ENCODE results near the gene GJC2.

The GJC2 gene

GRCh38 chr1:228101994-228102790 lies 47.5 kb upstream of the GJC2 start:
- Histone ChIP-seq H3K4me3 (replicated peaks; ENCODE audit: insufficient read depth, low read length) (peak overlapping the region; percentile 90), H3K27ac (replicated peaks) (peak overlapping the region; percentile 62), H3K27me3 (ENCODE audit: insufficient read depth, poor library complexity, severe bottlenecking) (no peaks in the 10 kb centered on the region)
- DNase-seq (ENCODE audit: low read depth in 1 of 2, low spot score in 1 of 2): peak in 1 of 2 experiments; percentile 55
- TF ChIP-seq POLR2AphosphoS5 (IDR thresholded peaks at IDR 0.05; ENCODE audit: low read depth): peak; percentile 54; the same call in 1 of the 2 replicates
- TF ChIP-seq SPI1 (IDR thresholded peaks at IDR 0.05; ENCODE audit: borderline replicate concordance, low read depth): no peak

GRCh38 chr1:228102791-228103620 lies 46.7 kb upstream of the GJC2 start, which contains the start of gene C1orf35:
Gene C1orf35, minus strand, starts transcription at chr1:228103325. Its CDS starts 98 bp downstream, at chr1:228103227.
- peak; percentile 89 to 95 for DNase-seq (ENCODE audit: low read depth in 1 of 2, low spot score in 1 of 2)
- Histone ChIP-seq H3K27ac (replicated peaks) (peak within 1 kb of the TSS; percentile 83), H3K4me3 (replicated peaks; ENCODE audit: insufficient read depth, low read length) (peak within 1 kb of the TSS; percentile 90), H3K27me3 (ENCODE audit: insufficient read depth, poor library complexity, severe bottlenecking) (no peaks in the 10 kb centered on the region)
- no peak for TF ChIP-seq REST (IDR thresholded peaks at IDR 0.05; ENCODE audit: insufficient replicate concordance, low read depth)
- no peak for TF ChIP-seq GABPA (IDR thresholded peaks at IDR 0.05; ENCODE audit: low read depth)
- no peak; the same call in 1 of the 2 replicates for TF ChIP-seq POLR2AphosphoS5 (IDR thresholded peaks at IDR 0.05; ENCODE audit: low read depth)
- TF ChIP-seq CTCF (IDR thresholded peaks at IDR 0.05; ENCODE audit: insufficient read depth, low read length): no peak
- peak; percentile 20; the same call in 1 of the 2 replicates for TF ChIP-seq SPI1 (IDR thresholded peaks at IDR 0.05; ENCODE audit: borderline replicate concordance, low read depth)

GRCh38 chr1:228104526-228105269 lies 45.0 kb upstream of the GJC2 start:
- peak overlapping the region; percentile 83 for H3K27ac ChIP-seq (replicated peaks)

More at GRCh38 chr1:228104526-228105269, 45.0 kb upstream of the GJC2 start:
- no peak overlapping the region for H3K4me3 ChIP-seq (replicated peaks; ENCODE audit: insufficient read depth, low read length)
- TF ChIP-seq POLR2AphosphoS5 (IDR thresholded peaks at IDR 0.05; ENCODE audit: low read depth) (no peak), REST (IDR thresholded peaks at IDR 0.05; ENCODE audit: insufficient replicate concordance, low read depth) (no peak), CTCF (IDR thresholded peaks at IDR 0.05; ENCODE audit: insufficient read depth, low read length) (no peak), GABPA (IDR thresholded peaks at IDR 0.05; ENCODE audit: low read depth) (no peak), SPI1 (IDR thresholded peaks at IDR 0.05; ENCODE audit: borderline replicate concordance, low read depth) (no peak)
- H3K27me3 ChIP-seq (ENCODE audit: insufficient read depth, poor library complexity, severe bottlenecking): no peaks in the 10 kb centered on the region
- DNase-seq (ENCODE audit: low read depth in 1 of 2, low spot score in 1 of 2): no peak

All from HL-60 (cell line).